Measurements from ENCODE around the gene SPOCK2. TPM values are rescaled to one million over a fixed set of nuclear protein-coding genes. Genes with fewer than 3 reads are reported as not detected.

SPOCK2 gene
- total and polyA plus RNA-seq, 2 of the 13 experiments (the other 11 are each of a cell fraction or from before 2014, with no cell fraction given): 8.6 to 30.6 TPM

DNA sequence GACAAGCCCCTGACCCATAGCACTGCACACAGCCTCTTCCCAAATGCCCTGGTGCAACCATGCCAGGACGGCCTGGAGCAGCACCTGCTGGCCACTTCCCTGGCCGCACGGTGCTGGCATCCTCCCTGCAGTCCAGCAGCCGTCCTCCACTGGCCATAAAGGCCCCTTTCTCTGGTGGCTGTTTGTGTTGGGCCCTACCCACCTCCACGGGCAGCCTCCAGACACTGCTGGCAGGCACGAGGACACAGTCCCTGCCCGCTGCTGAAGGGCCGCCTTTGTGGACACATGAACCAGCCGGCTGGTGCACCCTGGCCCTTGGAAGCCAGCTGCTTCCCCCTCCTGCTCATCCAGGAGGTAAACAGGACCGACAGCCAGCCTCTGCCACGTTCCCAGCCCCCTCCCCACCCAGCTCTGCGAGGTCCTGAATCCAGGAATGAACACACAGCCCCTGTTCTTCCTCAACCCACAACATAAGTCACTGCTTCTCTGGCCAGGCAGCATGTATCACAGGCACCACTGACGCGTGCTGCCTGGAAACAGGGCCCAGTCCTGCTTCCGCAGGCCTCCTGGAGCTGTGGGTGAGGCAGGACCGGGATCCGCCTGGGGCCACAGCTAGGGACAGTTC lies 43.8 kb downstream of the SPOCK2 start (continued):
- TF ChIP-seq, protein P1, sequence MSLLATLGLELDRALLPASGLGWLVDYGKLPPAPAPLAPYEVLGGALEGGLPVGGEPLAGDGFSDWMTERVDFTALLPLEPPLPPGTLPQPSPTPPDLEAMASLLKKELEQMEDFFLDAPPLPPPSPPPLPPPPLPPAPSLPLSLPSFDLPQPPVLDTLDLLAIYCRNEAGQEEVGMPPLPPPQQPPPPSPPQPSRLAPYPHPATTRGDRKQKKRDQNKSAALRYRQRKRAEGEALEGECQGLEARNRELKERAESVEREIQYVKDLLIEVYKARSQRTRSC (CRISPR knock-in tag; IDR thresholded peaks at IDR 0.05; ENCODE audit: low read depth): no peak
- TF ChIP-seq NFKBIZ (CRISPR knock-in tag; IDR thresholded peaks at IDR 0.05) (no peak), SPEN (CRISPR knock-in tag; IDR thresholded peaks at IDR 0.05; ENCODE audit: low read depth) (no peak; the same call in 1 of the 2 replicates), REPIN1 (CRISPR knock-in tag; IDR thresholded peaks at IDR 0.05; ENCODE audit: borderline replicate concordance, low read depth) (peak; percentile 89), NFATC3 (CRISPR knock-in tag; IDR thresholded peaks at IDR 0.05) (no peak), HMGA1 (CRISPR knock-in tag; conservative IDR thresholded peaks at IDR 0.05) (no peak), ZNF160 (CRISPR knock-in tag; IDR thresholded peaks at IDR 0.05) (no peak), THAP11 (CRISPR knock-in tag; IDR thresholded peaks at IDR 0.05) (no peak), ZKSCAN8 (CRISPR knock-in tag; IDR thresholded peaks at IDR 0.05; ENCODE audit: borderline replicate concordance) (peak; percentile 46; the same call in 1 of the 2 replicates), RFX3 (CRISPR knock-in tag; IDR thresholded peaks at IDR 0.05) (no peak), GFI1 (CRISPR knock-in tag; IDR thresholded peaks at IDR 0.05; ENCODE audit: borderline replicate concordance) (no peak), HNRNPUL1 (IDR thresholded peaks at IDR 0.05; ENCODE audit: low read depth, low read length) (no peak), DNMT3B (CRISPR knock-in tag; conservative IDR thresholded peaks at IDR 0.05) (no peak), FOSL2 (CRISPR knock-in tag; IDR thresholded peaks at IDR 0.05) (peak; percentile 41; the same call in 1 of the 2 replicates), NR3C1 (CRISPR knock-in tag; IDR thresholded peaks at IDR 0.05) (no peak), BORCS8-MEF2B (CRISPR knock-in tag; IDR thresholded peaks at IDR 0.05) (0 out of 2 replicates have a peak, but pooled peaks have one; percentile 49), ZNF652 (CRISPR knock-in tag; IDR thresholded peaks at IDR 0.05; ENCODE audit: borderline replicate concordance, low read depth) (no peak)
- TF ChIP-seq, protein P2, sequence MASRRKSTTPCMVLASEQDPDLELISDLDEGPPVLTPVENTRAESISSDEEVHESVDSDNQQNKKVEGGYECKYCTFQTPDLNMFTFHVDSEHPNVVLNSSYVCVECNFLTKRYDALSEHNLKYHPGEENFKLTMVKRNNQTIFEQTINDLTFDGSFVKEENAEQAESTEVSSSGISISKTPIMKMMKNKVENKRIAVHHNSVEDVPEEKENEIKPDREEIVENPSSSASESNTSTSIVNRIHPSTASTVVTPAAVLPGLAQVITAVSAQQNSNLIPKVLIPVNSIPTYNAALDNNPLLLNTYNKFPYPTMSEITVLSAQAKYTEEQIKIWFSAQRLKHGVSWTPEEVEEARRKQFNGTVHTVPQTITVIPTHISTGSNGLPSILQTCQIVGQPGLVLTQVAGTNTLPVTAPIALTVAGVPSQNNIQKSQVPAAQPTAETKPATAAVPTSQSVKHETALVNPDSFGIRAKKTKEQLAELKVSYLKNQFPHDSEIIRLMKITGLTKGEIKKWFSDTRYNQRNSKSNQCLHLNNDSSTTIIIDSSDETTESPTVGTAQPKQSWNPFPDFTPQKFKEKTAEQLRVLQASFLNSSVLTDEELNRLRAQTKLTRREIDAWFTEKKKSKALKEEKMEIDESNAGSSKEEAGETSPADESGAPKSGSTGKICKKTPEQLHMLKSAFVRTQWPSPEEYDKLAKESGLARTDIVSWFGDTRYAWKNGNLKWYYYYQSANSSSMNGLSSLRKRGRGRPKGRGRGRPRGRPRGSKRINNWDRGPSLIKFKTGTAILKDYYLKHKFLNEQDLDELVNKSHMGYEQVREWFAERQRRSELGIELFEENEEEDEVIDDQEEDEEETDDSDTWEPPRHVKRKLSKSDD (CRISPR knock-in tag; IDR thresholded peaks at IDR 0.05; ENCODE audit: low read depth): peak; percentile 80; the same call in 1 of the 2 replicates
- TF ChIP-seq, protein P3, sequence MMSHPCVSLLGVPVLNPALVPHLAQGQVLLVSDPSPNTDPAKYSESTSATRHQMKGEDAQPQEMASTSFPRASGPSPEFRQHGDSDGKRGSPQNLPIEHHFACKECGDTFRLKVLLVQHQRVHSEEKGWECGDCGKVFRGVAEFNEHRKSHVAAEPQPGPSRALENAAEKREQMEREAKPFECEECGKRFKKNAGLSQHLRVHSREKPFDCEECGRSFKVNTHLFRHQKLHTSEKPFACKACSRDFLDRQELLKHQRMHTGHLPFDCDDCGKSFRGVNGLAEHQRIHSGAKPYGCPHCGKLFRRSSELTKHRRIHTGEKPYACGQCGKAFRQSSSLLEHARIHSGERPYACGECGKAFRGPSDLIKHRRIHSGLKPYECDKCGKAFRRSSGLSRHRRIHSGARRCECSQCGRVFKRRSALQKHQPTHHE (CRISPR knock-in tag; IDR thresholded peaks at IDR 0.05; ENCODE audit: borderline replicate concordance): no peak
- TF ChIP-seq, protein P4, sequence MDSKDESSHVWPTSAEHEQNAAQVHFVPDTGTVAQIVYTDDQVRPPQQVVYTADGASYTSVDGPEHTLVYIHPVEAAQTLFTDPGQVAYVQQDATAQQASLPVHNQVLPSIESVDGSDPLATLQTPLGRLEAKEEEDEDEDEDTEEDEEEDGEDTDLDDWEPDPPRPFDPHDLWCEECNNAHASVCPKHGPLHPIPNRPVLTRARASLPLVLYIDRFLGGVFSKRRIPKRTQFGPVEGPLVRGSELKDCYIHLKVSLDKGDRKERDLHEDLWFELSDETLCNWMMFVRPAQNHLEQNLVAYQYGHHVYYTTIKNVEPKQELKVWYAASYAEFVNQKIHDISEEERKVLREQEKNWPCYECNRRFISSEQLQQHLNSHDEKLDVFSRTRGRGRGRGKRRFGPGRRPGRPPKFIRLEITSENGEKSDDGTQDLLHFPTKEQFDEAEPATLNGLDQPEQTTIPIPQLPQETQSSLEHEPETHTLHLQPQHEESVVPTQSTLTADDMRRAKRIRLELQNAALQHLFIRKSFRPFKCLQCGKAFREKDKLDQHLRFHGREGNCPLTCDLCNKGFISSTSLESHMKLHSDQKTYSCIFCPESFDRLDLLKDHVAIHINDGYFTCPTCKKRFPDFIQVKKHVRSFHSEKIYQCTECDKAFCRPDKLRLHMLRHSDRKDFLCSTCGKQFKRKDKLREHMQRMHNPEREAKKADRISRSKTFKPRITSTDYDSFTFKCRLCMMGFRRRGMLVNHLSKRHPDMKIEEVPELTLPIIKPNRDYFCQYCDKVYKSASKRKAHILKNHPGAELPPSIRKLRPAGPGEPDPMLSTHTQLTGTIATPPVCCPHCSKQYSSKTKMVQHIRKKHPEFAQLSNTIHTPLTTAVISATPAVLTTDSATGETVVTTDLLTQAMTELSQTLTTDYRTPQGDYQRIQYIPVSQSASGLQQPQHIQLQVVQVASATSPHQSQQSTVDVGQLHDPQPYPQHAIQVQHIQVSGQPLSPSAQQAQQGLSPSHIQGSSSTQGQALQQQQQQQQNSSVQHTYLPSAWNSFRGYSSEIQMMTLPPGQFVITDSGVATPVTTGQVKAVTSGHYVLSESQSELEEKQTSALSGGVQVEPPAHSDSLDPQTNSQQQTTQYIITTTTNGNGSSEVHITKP (CRISPR knock-in tag; IDR thresholded peaks at IDR 0.05; ENCODE audit: low read depth): 0 out of 2 replicates have a peak, but pooled peaks have one; percentile 11
- TF ChIP-seq, protein P5, sequence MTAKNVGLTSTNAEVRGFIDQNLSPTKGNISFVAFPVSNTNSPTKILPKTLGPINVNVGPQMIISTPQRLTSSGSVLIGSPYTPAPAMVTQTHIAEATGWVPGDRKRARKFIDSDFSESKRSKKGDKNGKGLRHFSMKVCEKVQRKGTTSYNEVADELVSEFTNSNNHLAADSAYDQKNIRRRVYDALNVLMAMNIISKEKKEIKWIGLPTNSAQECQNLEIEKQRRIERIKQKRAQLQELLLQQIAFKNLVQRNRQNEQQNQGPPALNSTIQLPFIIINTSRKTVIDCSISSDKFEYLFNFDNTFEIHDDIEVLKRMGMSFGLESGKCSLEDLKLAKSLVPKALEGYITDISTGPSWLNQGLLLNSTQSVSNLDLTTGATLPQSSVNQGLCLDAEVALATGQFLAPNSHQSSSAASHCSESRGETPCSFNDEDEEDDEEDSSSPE (CRISPR knock-in tag; IDR thresholded peaks at IDR 0.05): peak; percentile 21; the same call in 1 of the 2 replicates

Measured in HepG2 (cell line).